Neural cell (in vitro differentiated cells): ENCODE data around the gene C1QTNF9B. TPM values are rescaled to one million over a fixed set of nuclear protein-coding genes. Genes with fewer than 3 reads are reported as not detected.

Source experiments
- H2AFZ ChIP-seq: fragments of 200-600, 300-800 bp; sonication (generic), shearing (Covaris generic); 2 replicates; pipeline ENCODE4 v1.6.0; 2014; ENCODE audit warnings: low read depth, mild to moderate bottlenecking, antibody characterized with exemption, low read length, moderate library complexity
- H3F3A ChIP-seq: fragments of 200-600 bp; shearing (Covaris generic); 2 replicates; pipeline ENCODE4 v1.6.1; 2016; ENCODE audit warnings: mild to moderate bottlenecking, moderate library complexity, mixed read lengths, antibody characterized with exemption, low read length; ENCODE audit not compliant: insufficient read depth, poor library complexity, severe bottlenecking
- H3K27ac ChIP-seq: fragments of 200-600, 300-800 bp; sonication (generic), shearing (Covaris generic); 2 replicates; pipeline ENCODE4 v1.5.1; 2014; ENCODE audit warnings: mild to moderate bottlenecking, low read length, moderate library complexity
- H3K27me3 ChIP-seq: fragments of 300-800, 200-600 bp; sonication (generic), shearing (Covaris generic); 2 replicates; pipeline ENCODE4 v1.6.0; 2014; ENCODE audit warnings: mild to moderate bottlenecking, low read depth, low read length, moderate library complexity; ENCODE audit not compliant: insufficient read depth
- H3K36me3 ChIP-seq: fragments of 300-800, 200-600 bp; sonication (generic), shearing (Covaris generic); 2 replicates; pipeline ENCODE4 v1.5.1; 2014; ENCODE audit warnings: mild to moderate bottlenecking, antibody characterized with exemption, low read length, moderate library complexity; ENCODE audit not compliant: insufficient read depth
- H3K4me2 ChIP-seq: fragments of 300-800, 200-600 bp; sonication (generic), shearing (Covaris generic); 2 replicates; pipeline ENCODE4 v1.6.0; 2014; ENCODE audit warnings: mild to moderate bottlenecking, low read length
- H3K4me3 ChIP-seq: fragments of 300-800, 200-600 bp; sonication (generic), shearing (Covaris generic); 2 replicates; pipeline ENCODE4 v1.5.1; 2014; ENCODE audit warnings: mild to moderate bottlenecking, low read length, moderate library complexity
- H3K79me2 ChIP-seq: fragments of 200-600 bp; shearing (Covaris generic); replicated peaks from 2 replicates; pipeline ENCODE4 v1.6.0; 2014; ENCODE audit warnings: mild to moderate bottlenecking, low read length, moderate library complexity; ENCODE audit not compliant: insufficient read depth
- H3K9ac ChIP-seq: fragments of 300-800, 200-600 bp; sonication (generic), shearing (Covaris generic); 2 replicates; pipeline ENCODE4 v1.6.1; 2016; ENCODE audit warnings: mild to moderate bottlenecking, low read length, mixed read lengths
- H3K9me2 ChIP-seq: fragments of 200-600 bp; shearing (Covaris generic); 2 replicates; pipeline ENCODE4 v1.6.1; 2016; ENCODE audit warnings: mild to moderate bottlenecking, low read length, mixed read lengths; ENCODE audit not compliant: insufficient read depth
- H3K9me3 ChIP-seq: fragments of 200-600, 300-800 bp; sonication (generic), shearing (Covaris generic); 2 replicates; pipeline ENCODE4 v1.6.1; 2016; ENCODE audit warnings: mild to moderate bottlenecking, mixed run types, low read length, moderate library complexity, mixed read lengths
- H4K20me1 ChIP-seq: fragments of 200-600 bp; shearing (Covaris generic); 2 replicates; pipeline ENCODE4 v1.6.1; 2016; ENCODE audit warnings: mild to moderate bottlenecking, mixed run types; ENCODE audit not compliant: insufficient read depth
- EZH2 ChIP-seq: fragments of 200-600, 300-800 bp; shearing (Covaris generic), sonication (generic); IDR thresholded peaks from 2 replicates; pipeline ENCODE4 v1.6.1; 2014; ENCODE audit warnings: antibody characterized with exemption, low read length, borderline replicate concordance, mild to moderate bottlenecking; ENCODE audit not compliant: insufficient read depth, poor library complexity, severe bottlenecking
- POLR2AphosphoS5 ChIP-seq: IDR thresholded peaks from 2 replicates; pipeline ENCODE4 v1.6.1; 2012
- polyA plus RNA-seq: library from polyadenylated mRNA; depleted of rRNA; stranded (reverse); fragments of >200 nt; gene quantifications from 2 replicates; pipeline ENCODE4 v1.2.3, GENCODE V29; 2014

C1QTNF9B gene
- polyA plus RNA-seq, 1 donor from 2014 or later, result 1.5 TPM

GRCh38 chr13:23842406-23842805 is 54.9 kb downstream of the C1QTNF9B start:
- Histone ChIP-seq H2AFZ (no peak overlapping the region), H3K27ac (no peak overlapping the region), H3K9ac (no peak overlapping the region), H3K36me3 (no peaks in the 10 kb centered on the region), H3K4me3 (no peak overlapping the region), H3F3A (no peaks in the 10 kb centered on the region), H3K9me3 (no peaks in the 10 kb centered on the region), H3K27me3 (no peaks in the 10 kb centered on the region), H4K20me1 (no peaks in the 10 kb centered on the region), H3K79me2 (no peaks in the 10 kb centered on the region), H3K4me2 (no peak overlapping the region), H3K9me2 (no peaks in the 10 kb centered on the region)
- no peak for TF ChIP-seq EZH2
- no peak for TF ChIP-seq POLR2AphosphoS5

Other genes starting within 250 kb of the C1QTNF9B start
- 9.1 and 15.3 TPM in 2 replicates for gene MIPEP, start 8.1 kb downstream of the C1QTNF9B start, polyA plus RNA-seq